SH-SY5Y (cell line): ENCODE measurements around the gene GASK1A.

Experiments used
- GATA2 ChIP-seq: IDR thresholded peaks from 2 replicates; pipeline ENCODE4 v1.6.1; 2011; ENCODE audit warnings: mild to moderate bottlenecking, low read depth, low read length
- GATA3 ChIP-seq: IDR thresholded peaks from 2 replicates; pipeline ENCODE4 v1.6.1; 2011; ENCODE audit warnings: low read depth, mild to moderate bottlenecking, low read length, moderate library complexity

Gene GASK1A

DNA sequence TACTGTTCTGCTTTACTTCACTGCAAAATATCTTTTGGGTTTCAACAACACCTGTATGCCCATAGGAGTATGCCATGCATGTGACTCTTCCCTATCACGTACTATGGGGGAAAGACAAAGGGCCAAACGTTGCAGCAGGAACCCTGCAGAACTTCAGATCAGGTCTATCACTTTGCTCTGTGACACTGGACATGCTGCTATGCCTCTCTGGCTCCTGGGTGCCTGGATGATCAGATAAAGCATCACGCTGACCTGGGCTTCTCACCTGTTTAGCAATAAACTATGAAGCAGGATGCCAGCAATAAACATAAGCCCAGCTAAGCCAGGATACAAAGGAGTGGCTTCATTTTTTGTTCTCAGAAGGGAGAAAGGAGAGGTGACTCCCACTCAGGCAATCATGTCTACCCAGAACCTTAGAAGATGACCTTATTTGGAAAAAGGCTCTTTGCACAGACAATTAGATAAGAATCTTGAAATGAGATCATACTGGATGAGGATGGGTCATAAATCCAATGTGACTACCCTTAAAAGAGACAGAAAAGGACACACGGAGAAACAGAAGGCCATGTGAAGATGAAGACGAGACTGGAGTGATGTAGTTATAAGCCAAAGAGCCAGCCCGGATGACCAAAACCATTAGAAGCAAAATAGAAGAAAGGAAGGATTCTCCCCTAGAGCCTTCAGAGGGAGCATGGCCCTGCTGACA is 107.5 kb downstream of the GASK1A start:
- TF ChIP-seq GATA2 = no peak
- no peak for TF ChIP-seq GATA3

DNA sequence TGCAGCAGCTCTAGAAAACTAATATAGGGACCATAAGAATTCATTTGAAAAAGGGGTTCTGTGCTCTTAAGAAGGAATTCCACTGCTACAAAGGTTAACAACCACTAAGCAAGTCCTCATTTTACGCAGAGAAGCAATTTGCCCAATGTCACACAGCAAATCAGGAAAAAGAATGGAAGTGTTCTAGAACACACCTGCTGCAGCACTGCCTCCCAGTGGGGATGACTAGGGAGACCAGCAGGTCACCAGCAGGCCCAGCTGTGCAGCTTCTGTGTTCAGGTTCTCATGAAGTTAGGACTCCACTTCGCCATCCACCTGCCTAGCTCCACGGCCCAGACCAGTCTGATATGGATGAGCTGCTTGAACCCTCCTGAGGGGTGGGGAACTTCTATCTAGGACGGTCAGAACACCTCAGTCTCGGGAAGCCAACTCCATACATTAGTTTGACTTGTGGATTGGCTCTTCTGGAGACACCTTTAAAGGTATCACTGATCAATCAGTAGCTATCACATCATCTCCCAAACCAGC is 108.2 kb downstream of the GASK1A start:
- no peak for TF ChIP-seq GATA3
- no peak for TF ChIP-seq GATA2

DNA sequence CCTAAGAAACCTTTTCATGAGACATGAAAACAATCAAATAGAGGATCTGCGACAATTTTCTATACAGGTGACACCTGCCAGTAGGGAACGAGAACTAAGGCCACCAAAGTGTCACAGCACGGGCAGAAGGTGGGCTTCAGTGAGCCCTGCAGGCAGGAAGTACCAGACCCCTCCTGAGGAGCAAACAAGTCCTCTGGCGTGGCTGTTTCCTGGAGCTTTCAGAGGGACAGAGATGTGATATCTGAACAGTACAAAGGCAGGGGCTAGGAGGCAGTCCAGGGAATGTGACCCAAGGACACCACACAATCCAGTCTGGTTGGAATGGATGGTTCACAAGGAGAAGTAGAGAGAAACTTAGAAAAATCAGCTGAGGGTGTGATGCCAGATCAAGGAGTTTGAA is 110.0 kb downstream of the GASK1A start:
- TF ChIP-seq GATA3 (no peak), GATA2 (no peak)

GRCh38 chr3:43090238-43090637 is 111.1 kb downstream of the GASK1A start:
- TF ChIP-seq GATA3 (no peak), GATA2 (no peak)

DNA sequence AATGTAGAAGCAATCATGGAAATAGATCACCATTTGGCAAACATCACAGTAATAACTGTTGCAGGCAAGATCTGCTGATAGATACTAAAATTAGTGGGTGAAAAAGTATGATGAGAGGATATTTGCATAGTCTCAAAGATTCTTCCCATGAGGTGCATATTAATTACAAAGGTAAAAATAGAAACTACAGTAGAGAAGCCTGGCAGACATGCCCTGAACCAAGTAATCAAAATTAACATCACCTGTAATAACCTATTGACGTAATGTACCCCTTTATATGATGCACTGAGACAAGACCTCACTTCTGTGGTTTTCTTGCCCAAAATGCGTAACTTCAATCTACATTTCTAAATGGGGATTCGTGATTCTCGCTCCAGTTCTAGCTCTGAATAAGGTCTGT is 112.4 kb downstream of the GASK1A start:
- TF ChIP-seq GATA2 (no peak), GATA3 (no peak)

- TF ChIP-seq GATA3 = no peak
These were observed 113.9 kb downstream of the GASK1A start for GRCh38 chr3:43093006-43093405.

GRCh38 chr3:43093974-43094373 is 114.9 kb downstream of the GASK1A start:
- TF ChIP-seq GATA2 (no peak), GATA3 (no peak)

DNA sequence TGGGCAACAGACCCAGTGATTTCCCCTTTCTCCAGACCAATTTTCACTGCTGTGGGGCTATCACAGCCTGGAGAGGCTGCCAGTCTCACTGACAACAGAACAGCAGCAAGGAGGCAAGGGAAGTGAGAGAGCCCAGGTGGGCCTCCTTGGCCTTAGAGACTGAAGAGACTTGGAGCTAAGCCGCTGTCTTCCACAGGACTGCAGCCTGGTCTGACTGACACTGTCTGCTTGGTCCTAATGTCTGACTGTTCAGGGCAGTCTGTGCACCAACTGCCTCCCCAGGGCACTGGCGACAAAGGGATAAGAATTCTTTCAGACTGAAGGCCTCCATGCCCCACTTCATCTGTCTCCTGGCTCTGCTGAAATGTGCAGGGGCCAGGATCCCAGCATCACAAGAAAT is 115.3 kb downstream of the GASK1A start:
- no peak for TF ChIP-seq GATA2
- no peak for TF ChIP-seq GATA3

GRCh38 chr3:43094851-43095250 is 115.7 kb downstream of the GASK1A start:
- TF ChIP-seq GATA2 (no peak), GATA3 (no peak)

- TF ChIP-seq GATA3 (no peak), GATA2 (no peak)
These were observed 116.3 kb downstream of the GASK1A start for GRCh38 chr3:43095370-43095769.

DNA sequence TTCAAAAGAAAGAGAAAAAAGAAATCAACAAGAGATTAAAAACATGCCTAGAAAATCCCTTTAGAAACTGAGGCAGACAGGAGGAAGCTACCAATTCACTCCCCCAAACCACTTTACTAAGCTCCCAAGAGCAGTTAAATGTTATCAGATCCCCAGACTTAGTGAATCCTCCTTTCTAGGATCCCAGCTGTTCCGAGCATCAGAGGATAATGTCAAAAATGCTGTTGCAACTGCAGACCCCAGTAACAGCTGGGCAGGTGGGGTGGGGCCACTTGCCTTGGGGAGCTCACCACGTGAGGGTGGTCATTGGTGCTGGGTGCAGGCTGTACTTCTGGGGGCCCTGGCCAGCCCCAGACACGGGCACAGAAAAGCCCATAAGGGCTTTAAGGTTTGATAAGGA is 117.7 kb downstream of the GASK1A start:
- no peak for TF ChIP-seq GATA3

GRCh38 chr3:43097400-43098080 is 118.4 kb downstream of the GASK1A start:
- TF ChIP-seq GATA2 (no peak), GATA3 (no peak)

DNA sequence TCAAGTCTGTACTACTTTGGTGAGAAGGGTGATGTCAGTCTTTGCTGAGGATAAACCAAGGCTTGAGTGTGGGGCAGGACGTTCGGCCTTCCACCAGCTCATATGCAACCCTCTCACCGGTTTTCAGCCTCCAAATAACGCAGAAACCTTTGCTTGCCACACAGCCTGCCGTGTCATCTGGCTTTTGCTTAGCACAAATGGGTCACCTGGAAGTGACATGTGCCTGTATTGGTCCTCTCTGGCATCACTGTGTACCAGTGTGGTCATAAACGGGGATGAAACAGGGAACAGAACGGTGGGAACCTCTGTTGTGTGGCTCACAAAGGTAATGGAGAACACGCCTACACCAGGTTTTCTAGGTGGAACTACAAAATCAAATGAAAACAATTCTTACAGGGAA is 119.7 kb downstream of the GASK1A start:
- TF ChIP-seq GATA2 = no peak
- TF ChIP-seq GATA3 = no peak

- TF ChIP-seq GATA3 = no peak
- no peak for TF ChIP-seq GATA2
These were observed 123.8 kb downstream of the GASK1A start for GRCh38 chr3:43102773-43103480.

DNA sequence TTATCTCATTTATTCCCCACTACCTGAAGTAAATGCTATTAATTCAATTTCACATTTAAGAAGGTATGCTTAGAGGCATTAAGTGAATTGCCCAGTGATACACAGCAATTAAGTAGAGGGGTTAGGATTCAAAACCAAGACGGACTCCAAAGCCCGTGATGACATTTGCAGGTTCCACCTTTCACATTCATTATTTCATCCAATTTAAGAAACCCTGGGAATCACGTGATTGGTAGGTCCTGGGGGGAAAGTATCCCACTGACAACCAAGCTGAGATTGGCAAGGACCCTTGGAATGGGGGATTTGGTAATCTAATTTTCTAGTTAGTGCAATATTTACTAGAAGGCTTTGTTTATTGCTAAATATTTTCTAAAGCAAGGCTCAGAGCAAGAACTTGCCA is 124.9 kb downstream of the GASK1A start:
- no peak for TF ChIP-seq GATA3
- no peak for TF ChIP-seq GATA2
